AG09309 (cell line): ENCODE measurements around the gene OPN5.

ENCODE experiments used
- DNase-seq: peaks from one replicate; pipeline ENCODE4 v3.0.0-alpha.2; 2010; ENCODE audit warnings: low read depth
- H3K4me3 ChIP-seq: 2 replicates; pipeline ENCODE4 v1.5.1; 2011; ENCODE audit warnings: mild to moderate bottlenecking, low read depth, low read length, moderate library complexity; ENCODE audit not compliant: control insufficient read depth
- TF ChIP-seq, protein P1 (sequence below): IDR thresholded peaks from 2 replicates; pipeline ENCODE4 v1.5.1; 2011; ENCODE audit warnings: mild to moderate bottlenecking, low read depth, low read length, inconsistent platforms; ENCODE audit not compliant: insufficient read depth, control insufficient read depth; ENCODE audit errors: missing control alignments

OPN5 gene

DNA sequence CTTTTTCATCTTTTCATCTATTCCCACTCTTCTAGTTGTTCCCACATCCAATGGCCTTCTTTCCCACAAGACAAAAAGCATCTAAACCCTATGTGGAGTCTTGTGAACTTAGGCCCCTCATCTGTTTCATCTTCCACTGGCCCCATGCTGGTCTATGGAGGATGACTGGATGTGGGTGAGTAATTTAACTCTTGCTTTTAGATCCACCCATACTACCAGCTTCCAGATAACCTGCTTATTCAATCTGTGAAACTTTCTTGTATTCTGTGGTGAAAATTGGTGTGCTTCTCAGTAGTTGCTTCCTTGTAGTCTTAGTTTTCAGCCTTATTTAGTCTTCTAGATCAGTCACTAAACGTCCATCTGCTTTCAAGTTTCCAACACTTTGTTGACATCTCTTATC, 64.9 kb downstream of the OPN5 start:
- DNase-seq, result no peak
- TF ChIP-seq, protein P1, sequence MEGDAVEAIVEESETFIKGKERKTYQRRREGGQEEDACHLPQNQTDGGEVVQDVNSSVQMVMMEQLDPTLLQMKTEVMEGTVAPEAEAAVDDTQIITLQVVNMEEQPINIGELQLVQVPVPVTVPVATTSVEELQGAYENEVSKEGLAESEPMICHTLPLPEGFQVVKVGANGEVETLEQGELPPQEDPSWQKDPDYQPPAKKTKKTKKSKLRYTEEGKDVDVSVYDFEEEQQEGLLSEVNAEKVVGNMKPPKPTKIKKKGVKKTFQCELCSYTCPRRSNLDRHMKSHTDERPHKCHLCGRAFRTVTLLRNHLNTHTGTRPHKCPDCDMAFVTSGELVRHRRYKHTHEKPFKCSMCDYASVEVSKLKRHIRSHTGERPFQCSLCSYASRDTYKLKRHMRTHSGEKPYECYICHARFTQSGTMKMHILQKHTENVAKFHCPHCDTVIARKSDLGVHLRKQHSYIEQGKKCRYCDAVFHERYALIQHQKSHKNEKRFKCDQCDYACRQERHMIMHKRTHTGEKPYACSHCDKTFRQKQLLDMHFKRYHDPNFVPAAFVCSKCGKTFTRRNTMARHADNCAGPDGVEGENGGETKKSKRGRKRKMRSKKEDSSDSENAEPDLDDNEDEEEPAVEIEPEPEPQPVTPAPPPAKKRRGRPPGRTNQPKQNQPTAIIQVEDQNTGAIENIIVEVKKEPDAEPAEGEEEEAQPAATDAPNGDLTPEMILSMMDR, result no peak
- no peak overlapping the region for H3K4me3 ChIP-seq

GRCh38 chr6:47851091-47851490, 69.3 kb downstream of the OPN5 start:
- no peak for DNase-seq
- TF ChIP-seq, protein P1, result no peak
- H3K4me3 ChIP-seq, result no peak overlapping the region

GRCh38 chr6:47852727-47853126, 70.9 kb downstream of the OPN5 start:
- TF ChIP-seq, protein P1, result no peak
- DNase-seq, result no peak

GRCh38 chr6:47853766-47854165, 71.9 kb downstream of the OPN5 start:
- TF ChIP-seq, protein P1, result no peak
- H3K4me3 ChIP-seq, result no peak overlapping the region
- no peak for DNase-seq

More at GRCh38 chr6:47852727-47853126, 70.9 kb downstream of the OPN5 start:
- no peak overlapping the region for H3K4me3 ChIP-seq

DNA sequence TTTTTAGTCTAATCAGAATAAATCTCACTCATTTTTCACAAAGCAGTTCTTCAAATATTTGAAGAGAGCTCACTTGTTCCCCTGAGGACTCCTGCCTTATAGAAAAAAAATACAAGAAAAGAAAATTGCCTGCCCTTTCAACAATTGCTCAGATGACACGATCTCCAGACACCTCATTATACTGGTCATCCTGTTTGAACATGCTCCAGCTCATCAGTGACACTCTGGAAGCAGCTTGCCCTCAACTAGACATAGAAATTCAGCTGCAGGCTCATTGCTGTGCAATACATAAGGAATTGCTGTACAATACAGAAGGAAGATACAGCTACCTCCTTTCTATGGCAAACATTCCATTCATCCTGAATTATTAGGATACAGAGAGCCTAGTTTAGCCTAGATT, 73.1 kb downstream of the OPN5 start:
- TF ChIP-seq, protein P1, result no peak
- H3K4me3 ChIP-seq, result no peak overlapping the region

GRCh38 chr6:47859175-47859574, 77.3 kb downstream of the OPN5 start:
- H3K4me3 ChIP-seq, result no peak overlapping the region
- TF ChIP-seq, protein P1, result no peak
- no peak for DNase-seq

More for the DNA sequence above, 73.1 kb downstream of the OPN5 start:
- DNase-seq, result no peak

GRCh38 chr6:47862731-47863130, 80.9 kb downstream of the OPN5 start:
- TF ChIP-seq, protein P1, result no peak
- no peak for DNase-seq
- no peak overlapping the region for H3K4me3 ChIP-seq
